GM21447 (cell line): Measurements from ENCODE around the gene PRKD2.

Experiments
- ATAC-seq: cut with Tn5 transposase; IDR thresholded peaks from one replicate; pipeline ENCODE4 v1.9.1; 2021; ENCODE audit not compliant: unreplicated experiment

PRKD2 gene

GRCh38 chr19:46742926-46743480 is 26.1 kb upstream of the PRKD2 start:
- ATAC-seq, result no peak

GRCh38 chr19:46741447-46741846 is 24.5 kb upstream of the PRKD2 start:
- no peak for ATAC-seq

DNA sequence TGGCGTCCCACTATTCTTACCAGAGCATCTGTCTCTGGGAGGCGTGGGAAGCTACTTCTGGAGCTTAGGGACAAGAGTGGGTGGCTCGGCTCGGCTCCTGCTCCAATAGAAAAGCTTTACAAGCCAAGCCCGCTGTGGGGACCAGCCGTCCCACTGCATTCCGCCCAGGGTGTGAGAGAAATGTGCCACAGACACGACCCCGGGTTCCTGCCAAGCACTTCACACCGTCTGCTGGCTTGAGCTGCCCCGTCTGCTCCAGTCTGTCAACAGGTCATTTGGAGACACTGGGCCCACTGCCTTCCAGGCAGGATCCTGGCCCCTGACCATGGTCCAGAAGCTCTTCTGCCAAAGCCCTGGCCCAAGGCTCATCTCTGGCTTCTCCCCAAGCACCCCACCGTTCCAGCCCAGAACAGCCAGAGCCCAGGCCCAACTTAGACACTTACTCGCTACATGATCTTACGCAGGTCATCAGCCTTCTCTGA is 22.4 kb upstream of the PRKD2 start:
- no peak for ATAC-seq

GRCh38 chr19:46737761-46738171 is 20.9 kb upstream of the PRKD2 start:
- no peak for ATAC-seq

DNA sequence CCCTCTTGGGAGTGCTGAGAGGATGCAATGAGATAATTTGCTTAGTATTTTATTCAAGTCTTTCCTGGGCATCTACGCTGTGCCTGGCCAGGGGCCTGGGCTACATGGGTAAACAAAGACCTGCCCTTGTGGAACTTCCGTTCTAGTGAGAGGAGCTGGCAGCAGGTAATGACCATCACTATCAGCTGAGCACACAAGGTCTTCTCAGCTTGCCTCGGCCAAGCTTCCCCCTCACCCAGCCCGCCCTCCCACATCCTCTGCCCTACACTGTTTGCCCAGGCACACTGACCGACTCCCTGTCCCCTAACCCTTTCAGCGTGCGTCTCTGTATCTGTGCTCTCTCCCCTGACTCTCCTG is 20.4 kb upstream of the PRKD2 start:
- ATAC-seq, result no peak

DNA sequence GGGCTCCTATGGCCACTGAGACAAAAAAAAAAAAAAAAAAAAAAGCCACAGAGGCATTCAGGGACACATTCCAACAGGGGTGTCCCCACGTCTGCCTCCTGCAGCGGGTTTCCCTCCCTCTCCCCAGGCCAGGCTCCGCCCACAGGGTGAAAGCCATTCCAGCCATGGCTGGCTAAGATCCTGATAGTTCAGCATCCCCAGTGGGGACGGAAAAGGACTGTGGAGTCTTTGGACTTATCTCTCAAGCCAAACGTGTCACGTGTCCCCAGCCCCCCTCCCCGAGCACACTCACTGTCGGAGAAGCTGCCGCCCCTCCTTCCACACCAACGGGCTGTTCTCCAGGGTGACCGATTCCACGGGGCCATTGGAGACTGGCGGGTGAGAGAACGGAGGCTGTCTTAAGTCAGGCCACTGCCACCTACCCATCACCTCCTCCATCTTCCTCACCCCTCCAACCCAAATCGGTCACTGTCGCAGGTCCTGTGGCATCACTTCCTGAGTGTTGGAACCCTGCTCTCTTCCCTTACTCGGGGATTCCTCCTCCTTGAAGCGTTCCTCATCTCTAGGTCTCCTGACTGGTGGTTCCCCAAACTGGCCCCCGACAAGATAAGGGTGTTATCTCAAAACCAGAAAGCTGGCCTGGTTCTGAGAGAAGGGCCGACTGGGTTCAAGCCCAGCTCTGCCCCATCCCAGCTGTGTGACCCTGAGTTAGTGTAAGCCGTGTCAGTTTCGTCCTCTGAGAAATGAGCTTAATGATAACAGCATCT is 19.8 kb upstream of the PRKD2 start:
- no peak for ATAC-seq

- no peak for ATAC-seq
Measured at GRCh38 chr19:46733690-46734292, 16.9 kb upstream of the PRKD2 start.

DNA sequence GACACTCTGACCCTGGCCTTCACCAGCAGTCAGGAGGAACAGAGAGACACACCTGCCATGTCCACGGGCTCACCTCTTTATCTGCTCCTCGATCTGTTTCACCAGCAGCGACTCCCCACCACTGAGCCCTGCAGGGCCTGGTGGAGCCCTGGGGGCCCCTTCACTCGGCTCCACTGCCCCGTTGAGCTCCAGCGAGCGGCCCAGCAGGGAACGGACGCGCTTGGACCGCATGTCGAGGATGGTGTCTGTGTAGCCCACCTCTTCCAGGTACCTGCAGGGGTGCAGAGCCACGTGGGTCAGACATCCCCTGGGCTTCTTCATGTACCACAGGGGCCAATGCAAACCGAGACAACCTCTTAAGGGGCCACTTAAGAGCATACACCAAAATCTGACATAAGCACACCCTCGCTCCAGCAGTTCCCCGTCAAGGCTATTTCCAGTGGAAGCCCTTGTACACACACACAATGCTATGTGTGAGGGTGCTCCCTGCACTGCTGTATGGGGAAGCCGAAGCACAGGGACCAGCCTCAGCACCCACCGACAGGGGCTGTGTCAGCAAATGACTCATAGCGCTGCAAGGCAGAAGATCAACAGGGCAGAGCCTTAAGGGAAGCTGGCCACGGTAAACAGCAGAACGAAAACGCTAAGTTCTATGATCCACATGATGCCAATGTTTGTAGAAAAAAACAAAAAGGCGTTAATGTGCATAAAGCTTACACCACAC is 16.2 kb upstream of the PRKD2 start:
- no peak for ATAC-seq

DNA sequence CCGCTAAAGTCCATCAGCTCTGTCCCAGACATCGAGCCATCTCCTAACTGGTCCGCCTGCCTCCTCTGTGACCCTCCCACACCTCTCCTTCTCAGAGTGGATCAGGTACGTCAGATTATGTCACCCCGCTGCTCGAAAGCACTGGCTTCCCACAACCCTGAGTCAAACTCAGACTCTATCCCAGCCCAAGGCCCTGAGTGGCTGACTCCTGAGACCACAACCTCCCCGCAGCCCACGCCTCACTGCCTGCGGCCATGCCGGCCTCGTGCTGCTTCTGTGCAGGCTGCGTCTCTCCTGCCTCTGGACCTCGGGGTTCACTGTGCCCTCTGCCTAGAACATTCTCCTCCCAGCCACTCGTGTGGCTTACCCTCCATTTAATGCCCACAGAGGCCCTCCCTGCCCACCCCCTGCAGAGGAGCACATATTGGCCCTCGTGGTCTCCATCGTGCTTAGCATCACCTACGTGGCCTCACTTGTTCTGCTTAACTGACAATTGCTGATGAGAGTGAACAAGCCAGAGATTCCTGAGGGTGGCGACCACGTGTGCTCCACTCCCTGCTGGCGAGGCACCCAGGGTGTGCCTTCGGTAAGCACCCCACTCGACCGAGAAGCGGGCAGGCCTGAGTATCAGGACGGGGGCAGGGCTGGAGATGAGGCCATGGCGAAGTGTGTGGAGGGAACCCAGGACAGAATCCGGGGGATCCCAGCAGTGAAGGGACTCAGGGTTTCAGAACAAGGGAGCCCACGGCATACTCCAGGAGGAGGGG is 15.4 kb upstream of the PRKD2 start:
- no peak for ATAC-seq

DNA sequence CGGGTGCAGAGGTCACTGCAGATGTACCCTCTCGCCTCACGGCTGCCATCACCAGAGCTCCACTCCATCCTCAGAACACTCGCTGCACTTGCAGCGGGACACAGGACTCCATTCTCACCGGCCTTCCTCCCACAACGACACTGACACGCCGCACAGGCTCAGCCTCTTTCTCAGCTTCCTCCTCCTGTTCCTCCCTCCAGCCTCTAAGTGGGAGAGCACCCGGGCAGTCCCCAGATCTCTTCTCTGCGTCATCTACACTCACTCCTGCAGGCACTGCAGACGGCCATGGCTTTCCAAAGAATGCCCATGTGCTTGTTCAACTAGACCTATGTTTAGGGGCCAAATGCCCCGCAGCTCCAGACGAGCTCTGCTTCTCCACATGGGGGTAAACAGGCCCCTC is 14.7 kb upstream of the PRKD2 start:
- ATAC-seq, result no peak

DNA sequence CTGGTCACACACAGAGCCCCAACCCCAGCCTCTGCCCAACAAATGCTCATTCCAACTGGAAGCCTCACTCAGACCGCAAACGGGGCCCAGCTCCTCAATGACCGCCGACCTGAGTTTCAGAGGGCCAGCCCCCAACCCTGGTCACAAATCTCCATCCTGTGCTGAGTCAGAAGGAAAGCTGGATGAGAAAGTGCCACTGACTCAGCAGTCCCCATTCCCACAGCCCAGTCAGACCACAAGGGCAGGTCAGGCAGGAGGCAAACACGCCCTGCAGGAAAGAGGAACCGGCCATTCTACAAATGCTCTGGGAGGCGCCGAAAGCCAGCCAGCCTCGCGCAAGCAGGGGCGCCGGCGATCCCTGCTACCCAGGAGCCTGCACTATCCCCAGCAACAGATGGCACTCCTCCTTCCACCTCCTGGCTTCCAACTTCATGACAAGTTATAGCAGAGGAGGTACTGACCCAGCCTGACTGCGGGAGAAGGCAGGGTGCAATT is 14.1 kb upstream of the PRKD2 start:
- ATAC-seq, result no peak

GRCh38 chr19:46730595-46730994 is 13.7 kb upstream of the PRKD2 start:
- ATAC-seq, result no peak

DNA sequence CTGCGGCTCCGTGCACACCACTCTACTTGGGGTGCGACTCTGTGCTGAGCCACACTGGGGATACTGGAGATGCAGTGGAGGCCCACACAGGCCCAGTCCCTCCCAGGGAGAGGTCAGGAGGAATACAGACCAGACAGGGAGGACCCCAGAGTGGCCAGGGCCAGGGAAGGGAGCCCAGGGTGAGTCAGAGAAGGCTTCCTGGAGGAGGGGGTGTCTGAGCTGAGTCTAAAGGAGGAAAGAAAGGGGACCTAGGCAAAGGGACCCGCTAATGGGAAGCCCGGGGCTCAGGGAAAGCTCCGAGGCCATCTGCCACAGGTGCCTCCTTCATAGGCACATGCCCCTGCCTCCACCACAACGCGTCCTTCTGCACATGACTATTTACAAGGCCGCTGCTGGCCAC is 13.3 kb upstream of the PRKD2 start:
- no peak for ATAC-seq

- no peak for ATAC-seq
Measured at GRCh38 chr19:46729696-46730095, 12.8 kb upstream of the PRKD2 start.

DNA sequence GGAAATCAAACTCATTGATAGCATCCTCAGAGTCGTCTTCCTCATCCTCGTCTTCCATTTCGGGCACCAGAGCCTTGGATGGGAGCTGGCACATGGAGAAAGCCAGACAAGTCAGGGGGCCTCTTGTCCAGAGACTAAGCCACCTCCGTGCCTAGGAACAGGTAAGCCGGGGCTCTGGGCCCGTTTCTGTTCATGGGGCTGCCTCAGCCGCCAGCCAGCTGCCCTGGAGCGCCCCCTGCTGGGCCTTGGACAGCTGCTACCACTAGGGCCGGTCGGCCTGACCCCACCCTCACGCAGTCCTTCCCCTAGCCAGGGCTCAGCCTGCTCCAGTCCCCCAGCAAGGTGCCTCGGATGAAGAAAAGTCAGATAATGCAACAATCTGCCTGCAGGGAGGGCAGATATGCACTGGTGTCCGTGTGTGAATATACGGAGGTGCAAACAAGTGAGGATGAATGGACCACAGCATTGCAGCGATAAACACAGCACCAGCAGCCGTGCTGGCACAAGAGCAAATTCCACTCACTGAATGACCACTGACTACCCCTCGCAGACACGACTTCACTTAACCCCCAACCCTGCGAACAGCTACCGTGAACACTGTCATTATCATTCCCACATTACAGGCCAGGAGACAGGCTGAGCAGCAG is 11.9 kb upstream of the PRKD2 start:
- no peak for ATAC-seq

GRCh38 chr19:46728208-46728607 is 11.3 kb upstream of the PRKD2 start:
- no peak for ATAC-seq

- no peak for ATAC-seq
Measured at GRCh38 chr19:46727757-46728156, 10.8 kb upstream of the PRKD2 start.

DNA sequence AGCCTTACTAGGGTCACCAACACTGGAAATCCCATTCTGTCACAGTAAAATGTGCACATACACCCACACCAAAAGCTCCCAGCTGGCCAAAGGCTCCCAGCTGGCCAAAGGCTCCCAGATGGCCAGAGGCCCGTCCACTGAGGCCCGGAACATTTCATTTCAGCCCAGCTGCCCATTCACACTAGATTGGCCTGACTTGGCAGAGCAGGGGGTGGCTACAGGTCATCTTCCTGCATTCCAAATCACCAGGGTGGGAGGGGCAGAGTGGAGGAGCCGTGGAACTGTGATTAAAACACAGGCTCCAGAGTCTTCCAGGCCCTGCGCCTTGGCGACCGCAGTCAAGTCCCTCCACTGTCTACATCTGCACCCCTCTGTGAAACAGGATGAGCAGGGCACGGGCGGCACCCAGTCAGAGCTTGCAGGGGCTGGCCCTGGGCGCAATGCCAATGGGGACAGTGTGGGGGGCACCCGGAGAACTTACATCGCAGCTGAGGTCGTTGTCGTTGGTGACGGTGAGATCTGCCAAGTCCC is 10.1 kb upstream of the PRKD2 start:
- no peak for ATAC-seq

DNA sequence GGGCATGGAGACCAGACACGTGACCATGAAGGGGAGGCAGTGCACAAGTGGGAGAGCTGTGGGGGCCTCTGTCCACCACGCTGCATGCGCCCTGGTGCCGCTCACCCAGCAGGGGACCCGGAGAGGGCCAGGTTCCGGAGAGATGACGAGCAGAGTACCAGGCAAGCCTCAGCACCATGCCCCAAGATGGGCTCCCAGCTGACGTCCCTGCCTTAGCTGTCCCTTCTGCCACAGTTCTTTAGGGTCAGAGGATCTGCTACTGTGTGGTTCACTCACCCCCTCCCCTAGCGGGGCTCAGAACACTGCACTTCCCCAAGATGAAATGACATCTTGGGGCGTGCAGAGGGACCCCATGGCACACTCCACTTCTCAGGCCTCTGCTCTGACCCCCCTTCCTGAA is 9.6 kb upstream of the PRKD2 start:
- ATAC-seq, result no peak

DNA sequence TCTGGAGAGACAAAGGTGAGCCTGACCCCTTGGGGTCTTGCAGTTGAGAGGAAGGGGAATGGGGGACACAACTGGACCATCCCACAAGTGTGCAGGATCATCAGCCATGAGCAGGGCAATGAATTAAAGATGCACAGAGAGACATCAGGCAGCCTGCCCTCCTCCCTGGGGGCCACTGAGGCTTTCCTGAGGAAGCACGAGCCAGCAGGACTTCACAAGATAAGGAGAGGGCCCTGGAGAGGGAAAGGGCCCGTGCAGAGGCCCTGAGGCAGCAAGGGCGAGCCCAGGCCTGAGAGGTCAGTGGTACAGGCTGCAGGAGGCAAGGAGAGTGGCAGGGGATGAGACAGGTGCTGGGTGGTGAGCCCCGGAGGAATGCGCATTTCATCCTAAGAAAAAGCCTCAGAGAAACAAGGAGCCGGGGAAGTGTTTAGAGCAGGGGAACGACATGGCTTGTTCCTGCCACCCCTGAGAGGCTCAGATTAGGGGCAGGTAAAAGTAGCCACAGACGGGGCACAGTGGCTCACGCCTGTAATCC is 9.0 kb upstream of the PRKD2 start:
- no peak for ATAC-seq
